ENCODE measurements around the gene TIMM13.

The TIMM13 gene

DNA sequence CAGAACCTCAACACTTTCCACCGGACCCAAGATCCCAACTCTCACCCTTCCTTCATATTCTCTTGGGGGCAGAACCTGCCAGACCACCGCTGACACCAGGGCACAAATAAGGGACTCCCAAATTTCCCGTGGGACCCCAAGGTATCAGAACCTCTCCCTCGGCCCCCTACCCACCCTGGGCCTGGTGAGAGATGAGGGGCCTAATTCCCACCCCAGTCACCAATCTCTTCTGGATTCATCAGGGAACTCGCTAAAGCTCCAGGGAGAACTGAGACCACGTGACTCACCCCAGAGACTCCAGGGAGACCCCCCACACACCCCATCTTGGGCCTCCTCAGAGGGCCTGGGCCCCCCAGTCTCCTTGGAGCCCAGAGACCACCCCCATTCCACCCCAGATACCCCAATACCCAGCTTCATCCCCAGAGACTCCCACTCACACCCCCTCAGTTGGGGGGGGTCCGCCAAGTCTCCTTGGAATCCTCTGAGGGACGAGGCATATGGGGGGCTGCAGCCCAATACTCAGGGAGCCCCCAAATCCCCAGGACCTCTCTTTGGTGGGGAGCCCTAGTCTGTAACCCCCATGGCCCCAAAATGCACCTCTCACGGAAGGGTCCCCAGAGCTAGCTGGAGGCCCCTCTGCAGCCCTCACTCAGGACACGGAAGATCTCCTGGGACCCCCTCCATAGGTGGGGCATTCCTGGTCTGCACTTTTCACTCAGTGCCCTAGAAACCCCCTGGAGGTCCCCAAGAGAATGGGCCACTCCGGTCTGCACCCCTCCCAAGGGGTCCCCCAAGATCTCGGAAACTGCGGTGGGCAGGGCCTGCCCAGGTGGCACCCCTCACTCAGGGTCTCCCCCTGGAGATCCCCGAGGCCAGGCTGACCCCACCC is 27.8 kb upstream of the TIMM13 start:
- no peak for DNase-seq (ENCODE audit: low read depth in 2 of 2)

GRCh38 chr19:2454199-2454961 is 27.0 kb upstream of the TIMM13 start:
- no peak for DNase-seq (ENCODE audit: low read depth in 2 of 2)

DNA sequence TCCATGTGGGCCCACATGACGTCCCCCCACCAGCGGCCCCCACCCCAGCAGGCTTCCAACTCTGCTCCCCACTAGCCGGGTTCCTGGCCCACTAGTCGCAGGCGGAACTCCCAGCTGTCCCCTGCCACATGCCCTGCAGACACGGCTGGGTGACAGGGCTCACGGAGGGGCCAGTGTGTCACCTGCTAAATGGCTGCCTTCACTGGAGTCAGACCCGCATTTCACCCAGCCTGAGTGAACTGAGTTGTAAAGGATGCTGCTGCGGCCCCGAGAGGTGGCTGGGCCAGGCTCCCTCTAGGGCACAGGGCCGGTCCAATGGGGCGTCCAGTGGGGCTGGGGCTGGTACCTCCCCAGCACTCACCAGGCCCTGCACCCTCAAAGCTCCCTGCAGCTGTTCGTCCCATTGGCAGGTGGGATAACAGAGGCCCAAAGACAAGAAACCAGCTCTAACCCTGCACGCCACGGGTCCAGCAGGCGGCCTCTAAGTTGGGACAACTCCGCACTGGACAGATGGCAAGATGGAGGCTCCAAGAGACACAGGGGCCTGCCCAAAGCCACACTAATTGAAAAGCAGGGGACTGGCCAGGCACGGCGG is 26.1 kb upstream of the TIMM13 start:
- DNase-seq (ENCODE audit: low read depth in 2 of 2), result no peak

DNA sequence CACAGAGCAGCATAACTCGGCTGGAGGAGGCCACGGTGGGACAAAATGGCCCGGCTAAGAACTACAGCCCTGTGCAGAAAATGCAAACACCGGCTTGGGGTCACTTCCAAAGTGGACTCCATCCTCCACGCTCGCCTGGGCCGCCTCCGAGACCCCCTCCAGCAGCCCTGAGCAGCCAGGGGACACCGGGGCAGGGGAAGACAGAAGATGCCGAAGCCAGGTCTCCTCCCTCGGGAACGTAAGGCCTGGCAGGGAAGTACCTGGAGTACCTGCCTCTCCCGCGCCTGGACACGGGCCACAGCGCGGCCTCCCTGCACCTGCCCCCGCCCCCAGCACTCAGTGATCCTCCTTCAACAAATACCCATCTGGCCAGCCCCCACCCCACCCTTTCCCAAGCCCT is 24.4 kb upstream of the TIMM13 start:
- no peak for DNase-seq (ENCODE audit: low read depth in 2 of 2)

GRCh38 chr19:2451138-2451537 is 23.8 kb upstream of the TIMM13 start:
- DNase-seq (ENCODE audit: low read depth in 2 of 2), result no peak

GRCh38 chr19:2449019-2449418 is 21.6 kb upstream of the TIMM13 start:
- DNase-seq (ENCODE audit: low read depth in 2 of 2), result no peak

DNA sequence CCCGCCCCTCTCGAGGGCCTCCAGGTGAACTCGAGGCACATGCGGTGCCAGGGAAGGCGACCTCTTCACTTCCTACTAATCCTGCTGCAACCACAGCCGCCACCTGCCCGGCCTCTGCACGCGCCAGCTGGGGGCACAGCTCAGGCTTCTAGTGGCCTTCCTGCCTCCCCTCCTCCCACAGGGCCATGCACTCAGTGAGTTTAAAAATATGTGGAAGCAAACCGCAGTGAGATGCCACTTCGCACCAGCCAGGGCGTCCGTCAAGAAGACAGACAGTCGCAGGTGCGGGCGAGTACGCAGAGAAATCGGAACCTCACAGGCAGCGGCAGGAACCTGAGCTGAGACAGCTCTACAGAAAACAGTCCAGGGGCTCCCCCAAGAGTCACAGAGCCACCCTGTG is 19.0 kb upstream of the TIMM13 start:
- DNase-seq (ENCODE audit: low read depth in 2 of 2), result no peak

DNA sequence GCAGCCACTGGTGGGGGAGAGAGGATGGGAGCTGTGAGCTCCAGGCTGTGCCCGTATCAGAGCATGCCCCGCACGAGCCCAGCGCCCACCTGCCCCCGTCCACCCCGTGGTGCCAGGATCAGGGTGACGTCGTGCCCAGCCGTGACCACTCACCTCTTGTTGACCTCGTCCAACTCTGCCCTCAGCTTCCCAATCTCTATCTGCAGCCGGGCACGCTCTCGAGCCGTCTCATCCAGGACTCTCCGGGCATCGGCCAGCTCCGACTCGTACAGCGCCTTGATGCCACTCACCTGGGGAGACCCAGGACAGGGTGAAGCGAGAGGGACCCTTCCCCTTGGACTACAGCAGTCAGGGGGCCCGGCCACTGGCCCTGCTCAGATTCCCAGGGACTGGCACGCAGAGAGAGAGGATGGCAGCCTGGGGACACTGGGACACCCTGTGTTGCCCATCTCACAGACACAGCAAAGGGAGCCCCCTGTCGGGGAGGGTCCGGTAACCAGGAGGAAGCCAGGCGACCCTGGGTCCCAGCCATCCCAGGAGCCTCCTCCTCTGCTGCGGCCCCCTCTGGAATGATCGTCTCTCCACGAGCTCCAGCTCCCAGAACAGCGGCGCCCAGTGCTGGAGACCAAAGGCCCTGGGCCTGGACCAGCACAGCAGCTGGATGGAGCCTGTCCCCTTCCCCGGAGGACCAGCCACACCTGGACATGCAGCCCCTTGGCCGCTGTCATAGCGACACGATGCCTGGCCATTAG is 17.0 kb upstream of the TIMM13 start:
- DNase-seq (ENCODE audit: low read depth in 2 of 2), result no peak

DNA sequence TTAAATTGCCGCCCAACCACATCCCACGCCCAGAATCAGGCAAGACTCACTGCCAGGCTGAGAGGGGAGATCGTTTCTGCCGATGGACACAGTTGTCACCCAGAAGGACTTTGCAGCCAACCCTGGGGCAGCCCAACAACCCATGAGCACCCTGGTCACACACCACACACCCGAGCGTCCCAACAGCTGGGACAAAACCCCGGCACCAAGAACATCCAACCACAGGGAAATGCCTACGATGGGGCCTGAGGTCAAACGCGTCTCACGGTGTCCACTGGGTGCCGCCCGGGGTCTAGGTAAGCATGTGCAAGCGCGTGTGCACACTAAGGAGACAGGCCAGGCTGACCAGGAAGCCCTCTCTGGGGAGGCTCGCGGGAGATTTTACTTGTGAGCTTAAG is 16.4 kb upstream of the TIMM13 start:
- no peak for DNase-seq (ENCODE audit: low read depth in 2 of 2)

DNA sequence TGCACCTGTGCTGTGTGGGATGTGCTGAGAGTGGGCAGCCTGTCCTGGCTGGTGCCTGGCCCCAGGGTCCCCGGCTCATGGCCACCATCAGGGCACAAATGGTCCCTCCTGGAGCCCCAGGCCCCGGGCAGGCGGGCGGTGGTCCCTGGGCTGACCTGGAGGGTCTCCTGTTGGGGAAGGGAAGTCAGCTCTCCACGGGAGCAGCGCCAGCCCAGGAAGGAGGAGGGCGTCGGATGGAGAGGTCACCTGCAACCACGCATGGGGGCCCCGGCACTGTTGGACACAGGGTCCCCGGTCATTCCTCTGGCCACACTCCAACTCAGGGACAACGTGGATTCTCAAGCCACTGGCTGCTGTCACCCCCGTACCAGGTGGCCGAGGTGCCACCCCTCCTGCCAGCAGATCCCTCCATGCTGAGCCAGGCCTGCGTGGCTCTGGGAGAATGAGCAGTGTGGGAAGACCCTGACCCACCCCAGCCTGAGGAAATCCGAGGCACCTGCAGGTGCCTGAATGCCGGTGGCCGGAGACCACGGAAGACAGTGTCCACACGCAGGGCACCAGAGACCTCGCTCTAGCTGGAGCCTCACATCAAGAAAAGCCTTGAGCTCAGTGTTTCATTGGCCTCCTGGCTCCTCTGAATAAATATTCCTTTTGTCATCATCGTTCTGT is 15.9 kb upstream of the TIMM13 start:
- DNase-seq (ENCODE audit: low read depth in 2 of 2), result no peak

- DNase-seq (ENCODE audit: low read depth in 2 of 2), result no peak
Measured at GRCh38 chr19:2441096-2441752, 13.8 kb upstream of the TIMM13 start.

DNA sequence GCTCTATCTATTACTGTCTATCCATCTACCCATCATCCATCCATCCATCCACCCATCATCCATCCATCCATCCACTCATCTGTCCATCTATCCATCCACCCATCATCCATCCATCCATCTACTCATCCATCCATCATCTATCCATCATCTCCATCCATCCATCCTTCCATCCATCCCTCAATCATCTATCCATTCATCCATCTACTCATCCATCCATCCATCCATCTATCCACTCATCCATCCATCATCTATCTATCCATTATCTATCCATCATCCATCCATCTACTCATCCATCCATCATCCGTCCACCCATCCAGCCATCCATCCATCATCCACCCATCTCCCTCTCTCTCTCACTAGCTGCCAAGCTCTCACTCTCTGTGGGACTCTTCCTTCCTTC is 13.1 kb upstream of the TIMM13 start:
- DNase-seq (ENCODE audit: low read depth in 2 of 2), result no peak

DNA sequence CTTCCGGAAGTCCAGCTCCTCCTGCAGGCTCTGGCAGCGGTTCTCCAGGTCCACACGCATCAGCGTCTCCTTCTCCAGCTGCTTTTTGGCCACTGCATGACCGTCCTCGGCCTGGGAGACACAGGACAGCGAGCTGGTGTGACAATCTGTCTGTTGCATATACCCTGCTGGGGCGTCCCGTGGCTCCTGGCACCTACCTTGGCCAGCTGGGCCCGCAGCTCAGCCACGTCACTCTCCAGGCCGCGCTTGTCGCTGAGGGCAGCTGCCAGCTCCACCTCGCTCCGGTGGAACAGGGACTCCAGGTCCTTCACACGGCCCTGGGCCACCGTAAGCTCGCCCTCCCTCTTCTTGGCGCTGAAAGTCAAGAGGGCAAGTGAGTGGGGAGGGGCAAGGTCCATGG is 10.8 kb upstream of the TIMM13 start:
- no peak for DNase-seq (ENCODE audit: low read depth in 2 of 2)

GRCh38 chr19:2436926-2437325 is 9.5 kb upstream of the TIMM13 start:
- DNase-seq (ENCODE audit: low read depth in 2 of 2), result no peak

DNA sequence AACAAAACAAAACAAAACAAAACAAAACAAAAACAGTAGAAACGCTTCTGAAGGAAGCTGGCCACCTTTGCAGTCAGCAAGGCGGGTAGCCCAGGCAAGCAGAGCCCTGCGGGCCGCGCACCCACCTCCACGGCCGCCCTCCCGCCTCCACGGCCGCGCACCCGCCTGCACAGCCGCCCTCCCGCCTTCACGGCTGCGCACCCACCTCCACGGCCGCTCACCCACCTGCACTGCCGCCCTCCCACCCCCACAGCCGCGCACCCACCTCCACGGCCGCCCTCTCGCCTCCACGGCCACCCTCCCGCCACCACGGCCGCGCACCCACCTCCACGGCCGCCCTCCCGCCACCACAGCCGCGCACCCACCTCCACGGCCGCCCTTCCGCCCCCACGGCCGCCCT is 9.0 kb upstream of the TIMM13 start:
- no peak for DNase-seq (ENCODE audit: low read depth in 2 of 2)

- DNase-seq (ENCODE audit: low read depth in 2 of 2), result no peak
Measured at GRCh38 chr19:2434721-2435265, 7.4 kb upstream of the TIMM13 start.

DNA sequence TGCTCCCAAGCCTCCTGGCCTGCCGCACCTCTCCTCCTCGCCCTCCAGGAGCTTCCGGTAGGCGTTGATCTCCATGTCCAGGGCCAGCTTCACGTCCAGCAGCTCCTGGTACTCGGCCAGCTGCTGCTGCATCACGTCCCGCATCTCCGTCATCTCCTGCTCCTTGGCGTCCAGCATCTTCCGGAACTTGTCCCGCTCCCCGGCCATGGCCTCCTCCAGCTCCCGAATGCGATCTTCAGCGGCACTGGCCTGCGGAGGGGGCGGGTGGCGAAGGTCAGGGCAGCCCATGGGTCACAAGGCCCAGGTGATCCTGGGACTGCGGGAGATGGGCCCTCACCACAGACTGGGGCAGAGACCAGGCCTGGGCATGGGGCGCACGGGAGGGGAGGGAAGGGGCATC is 6.9 kb upstream of the TIMM13 start:
- DNase-seq (ENCODE audit: low read depth in 2 of 2), result no peak

GRCh38 chr19:2433854-2434253 is 6.5 kb upstream of the TIMM13 start:
- DNase-seq (ENCODE audit: low read depth in 2 of 2), result no peak

DNA sequence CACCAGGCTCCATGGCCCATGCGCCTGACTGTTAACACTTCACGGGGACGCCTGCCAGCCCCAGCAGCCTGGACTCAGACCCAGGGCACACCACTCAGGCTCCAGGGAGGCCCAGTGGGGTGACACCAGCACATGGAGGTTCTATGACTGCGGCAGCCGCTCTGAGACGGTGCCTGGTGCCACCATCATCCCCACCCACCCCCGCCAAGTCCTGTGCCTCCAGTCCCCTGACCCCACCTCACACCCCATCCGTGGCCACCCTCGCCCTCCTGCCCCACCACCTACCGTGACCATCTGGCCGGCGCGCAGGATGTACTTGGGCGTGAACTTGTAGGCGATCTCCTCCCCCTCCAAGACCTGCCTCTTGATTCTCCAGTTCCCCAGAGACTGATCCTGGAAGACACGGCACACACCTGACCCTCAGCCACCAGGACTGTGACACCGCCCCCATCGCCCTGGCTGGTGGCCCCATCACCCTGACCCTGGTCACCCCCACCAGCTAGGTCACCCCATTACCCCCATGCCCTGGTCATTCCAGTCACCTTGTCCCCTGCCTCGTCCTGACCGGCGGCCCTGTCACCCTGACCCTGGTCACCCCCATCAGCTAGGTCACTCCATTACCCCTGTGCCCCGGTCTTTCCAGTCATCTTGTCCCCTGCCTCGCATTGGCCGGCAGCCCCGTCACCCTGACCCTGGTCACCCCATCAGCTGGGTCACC is 4.9 kb upstream of the TIMM13 start:
- DNase-seq (ENCODE audit: low read depth in 2 of 2), result no peak

All from stimulated activated CD4-positive, alpha-beta T cell treated with anti-CD3 and anti-CD28 coated beads, Interleukin-1b, Interleukin-23, amount 100 ng/mL, for 1 hour (primary cell).